ENCODE results near the gene GBX2.
"Not testable (repeated sequence)": the region's sequence is repeated elsewhere in the genome, so short reads cannot be mapped to it uniquely, and the experiment has no call there.

Gene GBX2

DNA sequence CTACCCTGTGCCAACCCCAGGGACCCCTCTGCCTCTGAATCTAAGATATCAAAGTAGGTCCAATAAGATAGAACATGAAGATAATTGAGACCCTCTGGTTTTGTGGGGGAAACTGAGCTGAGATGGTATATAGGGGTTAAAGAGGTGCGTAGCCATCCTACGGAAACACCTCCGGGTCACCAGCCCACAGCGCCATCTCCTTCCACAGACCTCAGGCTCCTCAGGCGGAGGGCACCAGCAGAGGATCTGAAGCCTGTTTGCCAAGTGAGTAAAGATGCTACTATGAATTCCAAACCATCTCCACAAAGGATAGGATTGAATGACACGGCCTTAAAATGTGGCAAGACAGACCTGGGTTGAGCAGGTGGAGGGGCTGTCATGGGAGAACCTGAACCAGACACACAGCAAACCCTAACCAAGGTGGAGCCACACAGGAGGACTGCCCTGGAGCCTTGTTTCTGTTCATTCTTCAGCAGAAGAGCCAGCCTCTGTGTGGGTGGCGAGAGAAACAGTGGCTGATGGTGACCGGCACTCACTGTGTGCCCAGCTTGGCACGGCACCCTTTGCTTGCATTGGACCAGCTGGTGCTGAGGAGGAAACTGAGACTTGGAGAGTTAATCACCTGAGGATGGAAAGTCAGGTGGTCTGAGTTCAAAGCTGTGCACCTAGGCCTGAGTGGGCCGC lies 10.2 kb downstream of the GBX2 start:
- no peak for DNase-seq (ENCODE audit: low read depth, low spot score)
- H3K27ac ChIP-seq: no peak overlapping the region

DNA sequence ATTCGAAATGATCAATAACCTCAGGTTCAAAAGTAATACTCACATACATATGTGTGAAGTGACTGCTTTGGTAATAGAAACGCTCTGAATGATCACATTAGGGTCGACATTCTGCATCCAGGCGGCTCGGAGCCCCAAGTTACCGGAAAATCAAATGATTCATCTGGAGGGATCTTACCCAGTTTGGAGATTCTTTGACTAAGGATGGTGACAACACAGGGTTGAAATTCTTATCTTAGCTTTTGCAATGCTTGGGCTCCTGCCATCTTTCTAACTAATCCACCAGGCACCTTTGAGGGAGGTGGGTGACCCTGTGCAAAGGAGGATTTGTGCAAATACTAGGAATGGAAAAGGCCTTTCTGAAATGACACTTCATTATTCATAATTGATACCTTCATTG lies 10.8 kb downstream of the GBX2 start:
- no peak for DNase-seq (ENCODE audit: low read depth, low spot score)
- H3K27ac ChIP-seq: no peak overlapping the region

DNA sequence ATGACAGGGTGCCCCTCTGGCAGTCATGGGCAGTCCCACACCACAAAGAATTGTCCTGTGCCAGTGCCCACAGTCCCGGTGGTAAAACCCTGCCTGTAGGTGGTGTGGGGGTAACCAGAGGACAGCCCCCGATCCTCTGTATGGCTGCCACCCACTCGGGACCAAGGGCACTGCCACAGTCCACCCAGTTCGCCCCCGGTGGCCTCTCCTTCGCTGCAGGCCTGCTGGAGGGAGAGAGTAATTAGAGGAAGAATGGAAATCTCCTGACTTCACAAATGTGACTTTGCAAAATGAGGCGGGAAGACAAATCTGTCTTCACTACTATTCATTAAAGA lies 11.4 kb downstream of the GBX2 start:
- no peak for DNase-seq (ENCODE audit: low read depth, low spot score)
- no peak overlapping the region for H3K27ac ChIP-seq

DNA sequence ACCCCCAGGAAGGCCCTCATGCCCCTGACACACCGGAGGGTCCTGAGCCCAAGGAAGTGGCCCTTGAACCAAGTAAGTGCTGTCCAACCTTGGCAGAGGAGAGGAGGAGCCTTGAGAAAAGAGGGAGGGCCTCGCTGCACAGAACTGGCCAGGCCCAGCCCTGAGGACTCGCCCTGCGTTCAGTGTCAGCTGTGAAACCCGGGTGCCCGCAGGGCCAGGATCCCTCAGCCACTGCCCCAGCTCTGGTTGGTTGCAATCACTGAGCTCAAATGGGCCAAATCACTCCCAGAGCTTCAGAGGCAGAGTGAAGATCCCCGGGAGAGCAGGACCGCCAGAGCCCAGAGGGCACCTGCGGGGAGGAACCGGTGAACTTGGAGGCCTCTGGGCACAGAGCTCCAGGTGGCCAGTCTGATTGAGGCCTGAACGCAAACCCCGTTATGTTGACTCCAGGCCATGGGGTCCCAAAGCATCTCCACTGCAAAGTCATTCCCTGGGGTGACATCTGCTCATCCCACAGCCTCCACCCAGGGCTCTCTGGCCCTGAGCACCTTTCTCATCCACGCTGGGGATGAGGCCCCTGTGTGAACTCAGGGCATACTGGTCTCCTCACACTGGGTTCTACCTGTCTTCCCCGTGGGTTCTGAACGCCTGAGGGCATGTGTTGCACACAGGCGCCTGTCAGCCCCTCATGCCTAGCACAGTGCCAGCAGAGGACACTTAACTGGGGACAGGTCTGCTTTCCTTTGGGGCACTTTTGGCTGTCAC lies 11.9 kb downstream of the GBX2 start:
- no peak for DNase-seq (ENCODE audit: low read depth, low spot score)
- no peak overlapping the region for H3K27ac ChIP-seq

DNA sequence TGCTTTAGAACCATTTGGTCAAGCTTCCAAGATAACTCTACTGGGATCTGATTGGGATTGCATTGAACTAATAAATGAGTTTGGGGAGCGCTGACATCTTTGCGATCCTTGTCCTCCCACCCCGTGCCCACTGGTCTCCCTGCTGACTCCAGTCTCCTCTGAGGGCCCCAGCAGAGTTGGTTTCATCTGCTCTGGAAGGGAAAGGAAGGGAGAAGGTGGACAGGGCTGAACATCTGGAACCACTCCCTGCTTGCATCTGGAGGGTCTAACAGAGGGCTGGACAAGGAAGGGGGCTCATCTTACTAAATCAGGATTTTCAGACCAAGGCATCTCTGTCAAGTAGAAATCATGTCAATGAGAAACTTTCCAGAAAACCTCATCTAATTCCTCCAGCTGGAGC lies 12.8 kb downstream of the GBX2 start:
- no peak for DNase-seq (ENCODE audit: low read depth, low spot score)
- H3K27ac ChIP-seq: no peak overlapping the region

DNA sequence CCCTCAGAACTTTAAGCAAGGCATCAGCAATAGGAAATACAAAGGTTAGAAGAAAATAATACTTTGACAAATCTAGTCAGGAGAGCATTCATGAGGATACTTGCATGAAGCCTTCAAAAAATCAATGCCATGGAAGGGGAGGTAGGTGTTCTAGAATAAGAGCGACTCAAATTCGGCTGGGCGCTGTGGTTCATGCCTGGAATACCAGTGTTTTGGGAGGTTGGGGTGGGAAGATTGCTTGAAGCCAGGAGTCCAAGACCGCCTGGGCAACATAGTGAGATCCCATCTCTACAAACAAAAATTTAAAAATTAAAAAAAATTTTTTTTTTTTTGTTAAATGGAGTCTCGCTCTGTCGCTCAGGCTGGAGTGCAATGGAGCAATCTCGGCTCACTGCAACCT lies 21.8 kb downstream of the GBX2 start:
- DNase-seq (ENCODE audit: low read depth, low spot score): no peak
- no peak overlapping the region for H3K27ac ChIP-seq

DNA sequence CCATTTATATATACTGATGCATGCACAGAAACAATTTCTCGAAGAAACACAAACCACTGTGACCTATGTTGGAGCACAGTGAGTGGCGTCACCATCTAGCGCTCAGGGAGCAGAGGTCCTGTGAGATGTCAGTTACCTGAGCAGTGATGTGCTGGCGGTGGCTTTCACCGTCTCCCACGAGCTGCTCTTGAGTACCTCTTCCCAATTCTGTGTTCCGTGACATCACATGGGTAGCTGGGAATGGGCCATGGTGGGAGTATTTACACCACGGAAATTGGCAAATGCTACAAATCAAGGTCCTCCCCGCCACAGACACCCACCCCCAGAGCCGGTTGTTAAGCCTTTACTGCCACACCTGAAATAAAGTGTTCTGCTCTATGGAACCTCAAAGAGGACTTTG lies 24.4 kb downstream of the GBX2 start:
- no peak overlapping the region for H3K27ac ChIP-seq
- no peak for DNase-seq (ENCODE audit: low read depth, low spot score)

DNA sequence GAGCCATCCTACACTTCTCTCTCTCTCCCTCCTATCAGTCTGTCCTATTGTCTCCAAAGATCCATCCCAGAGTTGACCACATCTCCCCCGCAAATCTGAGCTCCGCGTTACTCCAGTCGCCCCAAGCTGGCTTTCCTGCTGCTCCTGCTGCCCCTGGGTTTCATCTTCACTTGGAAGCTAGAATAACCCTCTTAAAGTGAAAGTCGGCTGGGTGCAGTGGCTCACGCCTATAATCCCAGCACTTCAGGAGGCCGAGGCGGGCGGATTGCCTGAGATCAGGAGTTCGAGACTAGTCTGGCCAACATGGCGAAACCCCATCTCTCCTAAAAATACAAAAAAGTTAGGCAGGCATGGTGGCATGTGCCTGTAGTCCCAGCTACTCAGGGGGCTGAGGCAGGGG lies 26.6 kb downstream of the GBX2 start:
- H3K27ac ChIP-seq; DNase-seq (ENCODE audit: low read depth, low spot score): not testable (repeated sequence)

DNA sequence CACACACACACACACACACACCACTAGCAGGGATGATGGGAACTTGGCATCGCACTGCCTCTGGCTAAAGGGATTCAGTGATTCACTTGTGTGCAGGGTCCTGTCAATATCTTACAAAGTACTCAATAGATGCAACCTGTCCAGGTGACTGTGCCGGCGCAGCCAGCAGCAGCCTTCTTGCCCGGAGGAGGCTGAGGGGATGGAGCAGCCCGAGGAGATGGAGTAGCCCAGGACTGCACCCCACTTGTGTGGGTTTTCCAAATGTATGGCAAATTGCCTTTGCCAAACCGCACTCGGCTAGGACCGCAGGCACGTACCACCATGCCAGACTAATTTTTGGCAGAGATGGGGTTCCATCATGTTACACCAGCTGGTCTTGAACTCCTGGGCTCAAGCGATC lies 31.1 kb downstream of the GBX2 start:
- H3K27ac ChIP-seq: no peak overlapping the region
- DNase-seq (ENCODE audit: low read depth, low spot score): no peak

DNA sequence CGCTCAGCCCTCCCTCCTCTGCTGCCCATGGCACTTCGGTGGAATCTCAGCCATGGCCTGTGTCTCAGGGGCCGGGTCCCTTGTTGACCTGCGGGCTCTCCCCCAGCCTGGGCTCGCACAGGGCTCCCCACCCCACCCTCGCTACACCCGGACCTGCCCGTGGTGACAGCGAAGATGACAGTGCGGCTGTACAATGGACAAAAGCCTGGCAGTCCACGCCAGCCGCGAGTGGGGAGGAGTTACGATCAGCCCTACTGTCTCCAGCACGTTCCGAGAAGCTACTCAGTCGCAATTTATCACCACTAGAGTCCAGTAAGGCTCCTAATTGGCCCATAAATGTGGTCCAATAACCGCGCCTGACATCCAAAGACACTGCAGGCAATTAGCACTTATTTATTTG lies 31.6 kb downstream of the GBX2 start:
- no peak for DNase-seq (ENCODE audit: low read depth, low spot score)
- H3K27ac ChIP-seq: no peak overlapping the region

DNA sequence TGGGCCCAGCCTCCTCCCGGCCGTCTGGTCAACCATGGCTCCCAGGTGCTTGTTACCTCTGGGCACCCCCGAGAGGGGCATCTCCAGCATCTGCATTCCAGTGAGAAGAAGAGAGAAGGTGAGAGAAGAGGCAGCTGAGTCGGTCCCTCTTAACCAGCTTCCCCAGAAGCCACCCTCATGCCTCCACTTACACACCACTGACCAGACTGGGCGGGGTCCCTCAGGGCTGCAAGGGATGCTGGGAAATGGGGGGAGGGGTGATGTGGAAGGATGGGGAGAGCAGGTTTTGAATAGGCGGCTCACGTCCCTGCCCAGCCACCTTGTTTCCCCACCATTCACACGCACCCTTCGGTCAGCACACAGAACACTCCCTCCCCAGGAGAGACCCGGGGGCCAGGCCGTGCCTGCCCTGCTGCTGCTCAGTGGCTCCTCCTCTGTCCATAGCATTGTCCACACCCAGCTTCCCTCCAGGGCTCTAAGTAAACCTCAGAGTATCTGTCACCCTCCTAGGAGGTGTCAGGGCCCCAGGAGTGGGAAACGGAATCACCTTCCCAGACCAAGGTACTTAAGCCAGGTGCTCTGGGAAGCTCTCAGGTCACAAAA lies 34.7 kb downstream of the GBX2 start:
- H3K27ac ChIP-seq: no peak overlapping the region
- DNase-seq (ENCODE audit: low read depth, low spot score): no peak

DNA sequence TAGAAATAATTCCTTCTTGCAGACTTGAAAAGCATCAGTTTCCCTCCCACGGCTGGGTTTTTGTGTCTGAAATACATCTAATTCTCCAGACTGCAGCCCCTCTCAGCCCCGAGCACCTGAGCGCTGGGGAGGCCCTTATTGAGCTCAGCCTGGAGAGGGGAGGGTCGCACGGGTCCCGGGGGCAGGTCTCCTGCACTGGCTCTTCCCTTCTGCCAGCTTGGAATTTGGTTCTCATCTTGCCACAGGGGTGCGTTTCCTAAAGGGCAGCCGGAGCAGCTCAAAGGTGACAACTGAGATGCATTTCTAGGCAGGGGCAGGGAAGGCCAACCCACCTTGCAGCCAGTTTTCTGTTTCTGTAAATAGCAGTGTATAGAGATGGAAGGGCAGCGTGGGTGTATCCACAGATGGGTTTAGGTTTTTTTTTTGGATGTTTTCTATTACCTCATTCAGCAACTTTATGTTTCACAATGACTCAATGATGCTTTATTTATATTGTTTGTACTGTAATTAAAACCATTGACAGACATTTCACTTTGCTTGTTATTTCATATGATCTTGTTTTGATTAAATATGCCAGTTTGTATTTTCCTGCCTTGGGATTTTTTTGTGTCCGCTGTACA lies 37.0 kb downstream of the GBX2 start:
- no peak overlapping the region for H3K27ac ChIP-seq
- no peak for DNase-seq (ENCODE audit: low read depth, low spot score)

DNA sequence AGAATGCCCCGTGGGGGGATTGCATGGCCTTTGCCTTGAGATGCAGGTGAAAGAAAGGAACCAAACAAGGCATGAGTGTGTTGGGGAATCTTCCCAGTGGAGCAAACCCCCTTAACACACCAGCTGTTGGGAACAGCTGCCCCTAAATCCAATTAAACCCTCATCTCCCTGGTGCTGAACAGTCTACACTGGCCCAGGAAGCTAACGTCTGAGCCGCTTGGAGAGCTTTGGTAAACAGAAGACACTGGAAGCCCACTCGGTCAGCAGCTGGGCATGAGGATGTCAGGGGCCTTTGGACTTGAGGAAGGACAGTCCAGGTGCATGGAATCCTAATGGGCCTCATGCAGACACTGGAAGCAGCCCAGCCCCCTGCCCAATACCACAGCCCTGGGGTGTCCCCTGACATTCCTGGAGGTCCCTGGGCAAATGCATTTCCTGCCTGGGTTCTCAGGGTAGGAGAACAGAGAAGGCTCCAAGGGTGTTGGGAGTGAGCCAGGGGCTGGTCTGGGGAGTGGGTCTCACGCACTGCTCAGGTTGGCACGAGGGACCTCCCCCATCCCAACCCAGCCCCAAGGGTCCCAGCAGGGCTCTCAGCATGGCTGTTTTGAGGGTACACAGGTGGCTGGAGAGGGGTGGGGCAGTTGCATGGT lies 37.7 kb downstream of the GBX2 start:
- no peak for DNase-seq (ENCODE audit: low read depth, low spot score)
- H3K27ac ChIP-seq: no peak overlapping the region

DNA sequence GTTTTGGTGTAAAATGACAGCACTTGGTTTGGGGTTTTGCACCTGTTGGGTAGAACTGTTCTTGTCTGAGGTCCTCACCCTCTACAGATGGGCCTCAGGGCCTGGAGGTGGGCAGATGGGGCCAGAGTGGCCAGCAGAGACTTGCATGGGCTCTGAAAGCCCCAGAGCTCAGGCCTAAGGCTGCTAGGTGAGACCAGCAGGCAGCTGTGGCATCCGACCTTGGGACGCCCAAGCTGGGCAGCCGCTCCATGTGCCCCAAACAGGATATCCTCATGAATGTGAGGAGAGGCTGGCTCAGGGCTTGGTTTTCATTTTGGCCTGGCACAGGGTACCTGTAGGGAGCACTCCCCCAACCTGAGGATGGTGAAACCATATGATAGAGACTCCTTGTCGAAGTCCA lies 38.3 kb downstream of the GBX2 start:
- H3K27ac ChIP-seq: no peak overlapping the region
- no peak for DNase-seq (ENCODE audit: low read depth, low spot score)

DNA sequence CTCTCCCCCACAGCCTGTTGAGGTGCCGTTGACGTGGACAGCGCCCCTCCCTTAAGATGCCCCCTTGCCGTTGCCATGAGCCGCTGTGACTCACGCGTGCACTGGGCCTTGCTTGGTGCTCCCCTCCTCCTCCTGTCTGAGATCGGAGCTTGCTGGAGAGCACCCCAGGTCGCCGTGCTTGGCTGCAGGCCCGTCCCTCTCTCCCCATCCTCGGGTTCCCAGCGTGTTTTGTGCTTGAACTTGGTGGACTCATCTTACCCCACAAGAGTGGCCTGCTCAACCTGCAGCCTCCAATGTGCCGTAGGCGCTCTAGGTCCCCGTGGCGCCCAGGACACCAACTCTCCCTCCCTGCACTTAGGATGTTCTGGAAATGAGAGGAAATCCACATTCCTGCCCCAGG lies 39.9 kb downstream of the GBX2 start:
- H3K27ac ChIP-seq: no peak overlapping the region

DNA sequence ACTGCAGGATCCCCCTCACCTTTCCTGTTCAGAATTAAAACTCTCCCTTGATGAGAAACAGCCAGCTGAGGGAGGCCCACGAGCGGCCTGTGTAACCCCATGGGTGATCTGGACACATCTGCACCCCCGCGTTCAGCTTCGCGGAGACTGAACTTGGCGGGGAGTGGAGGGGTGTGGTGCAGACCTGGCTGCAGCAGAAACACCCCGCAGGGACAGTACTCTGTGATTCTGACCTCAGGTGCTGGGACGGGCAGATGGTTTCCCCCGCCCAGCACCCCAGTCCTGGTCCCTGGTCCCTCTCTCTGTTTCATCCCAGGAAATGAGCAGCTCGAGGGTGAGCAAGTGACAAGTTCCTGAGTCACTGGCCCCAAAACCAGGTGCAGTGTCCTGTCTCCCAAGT lies 41.2 kb downstream of the GBX2 start:
- no peak for DNase-seq (ENCODE audit: low read depth, low spot score)
- no peak overlapping the region for H3K27ac ChIP-seq

More for the DNA sequence above, 39.9 kb downstream of the GBX2 start:
- DNase-seq (ENCODE audit: low read depth, low spot score): no peak

DNA sequence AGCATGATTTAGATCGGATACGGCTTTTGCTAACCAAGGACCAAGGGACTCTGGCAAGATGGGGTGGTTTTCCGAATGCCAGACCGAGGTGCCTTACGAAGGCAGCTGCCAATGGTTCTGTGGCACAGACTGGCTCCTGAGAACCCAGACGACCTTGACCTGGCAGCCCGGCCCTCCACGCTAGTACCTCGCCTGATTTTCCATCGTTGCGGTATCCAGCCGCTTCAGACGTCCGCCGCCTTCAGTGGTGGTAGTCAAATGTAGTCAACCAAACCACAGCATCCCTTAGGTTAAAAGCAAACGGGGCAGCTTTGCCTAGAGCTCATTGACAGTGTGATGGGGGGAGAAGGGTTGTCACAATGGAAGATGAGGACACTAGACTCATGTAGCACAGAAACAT lies 42.6 kb downstream of the GBX2 start:
- no peak overlapping the region for H3K27ac ChIP-seq
- no peak for DNase-seq (ENCODE audit: low read depth, low spot score)

DNA sequence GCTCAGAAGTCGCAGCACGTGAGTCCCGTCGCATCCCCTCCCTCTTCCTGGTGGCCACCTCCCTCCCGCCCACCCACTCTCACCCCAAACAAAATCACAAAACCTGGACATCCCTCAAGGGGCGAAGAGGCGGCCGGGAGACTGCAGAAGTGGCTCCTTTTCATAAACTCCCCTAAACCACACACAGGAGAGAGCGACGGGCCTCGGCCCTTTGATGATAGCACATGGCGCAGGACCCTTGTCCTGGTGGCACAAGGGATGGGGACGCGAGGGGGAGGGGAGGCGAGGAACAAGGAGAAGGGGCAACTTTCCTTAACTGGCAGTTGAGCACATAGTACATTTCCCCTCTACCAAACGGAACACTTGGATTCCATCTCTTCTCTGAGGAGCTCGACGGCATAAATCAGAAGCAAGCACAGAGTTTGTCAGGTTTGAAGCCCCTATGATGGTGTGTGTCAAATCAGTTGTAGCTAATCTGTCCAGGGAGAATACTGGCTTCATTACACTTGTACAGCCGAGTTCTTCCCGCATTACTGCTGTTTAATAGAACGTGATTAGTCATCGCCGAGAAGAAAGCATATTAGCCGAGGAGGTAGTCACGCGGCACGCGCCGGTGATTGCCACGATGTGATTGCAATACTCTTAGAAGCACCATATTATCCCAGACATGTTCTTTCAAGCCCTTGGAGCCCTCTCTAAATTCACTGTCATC lies 43.8 kb downstream of the GBX2 start:
- H3K27ac ChIP-seq: no peak overlapping the region
- DNase-seq (ENCODE audit: low read depth, low spot score): no peak

DNA sequence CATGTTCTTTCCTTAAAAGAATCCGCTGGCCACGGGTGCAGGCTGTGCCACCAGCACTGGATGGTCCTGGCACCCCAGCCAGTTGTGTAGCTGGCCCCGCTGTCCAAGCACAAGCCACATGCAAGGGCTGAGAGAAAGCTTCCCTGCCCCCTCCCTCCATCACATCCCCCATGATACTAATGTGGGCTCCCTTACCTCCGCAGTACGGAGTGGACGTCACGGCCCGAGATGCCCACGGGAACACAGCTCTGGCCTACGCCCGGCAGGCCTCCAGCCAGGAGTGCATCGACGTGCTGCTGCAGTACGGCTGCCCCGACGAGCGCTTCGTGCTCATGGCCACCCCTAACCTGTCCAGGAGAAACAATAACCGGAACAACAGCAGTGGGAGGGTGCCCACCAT lies 44.5 kb downstream of the GBX2 start:
- no peak overlapping the region for H3K27ac ChIP-seq
- no peak for DNase-seq (ENCODE audit: low read depth, low spot score)

DNA sequence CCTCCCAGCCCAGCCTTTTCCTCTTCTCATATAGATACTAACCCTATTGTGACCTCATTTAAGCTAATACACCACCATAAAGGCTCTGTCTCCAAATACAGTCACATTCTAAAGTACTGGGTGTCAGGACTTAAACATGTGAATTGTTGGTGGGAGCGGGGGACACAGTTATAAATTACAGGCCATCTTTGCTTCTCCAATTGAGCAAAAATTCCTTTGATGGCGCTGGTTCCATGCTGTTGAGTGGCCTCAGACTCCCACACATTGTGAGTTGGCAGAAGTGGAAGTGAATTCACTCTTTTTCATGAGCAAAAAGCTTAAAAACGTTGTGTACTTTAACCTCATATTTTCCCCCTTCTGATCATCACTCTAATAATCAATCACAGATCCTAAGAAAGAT lies 46.0 kb downstream of the GBX2 start:
- no peak for DNase-seq (ENCODE audit: low read depth, low spot score)
- H3K27ac ChIP-seq: no peak overlapping the region
